DOHH2 (cell line): ENCODE measurements around the gene OXLD1.

ENCODE experiments used
- H3F3A ChIP-seq: fragments of 200-600 bp; sonication (generic), shearing (Covaris generic); 2 replicates; pipeline ENCODE4 v1.6.0; 2016; ENCODE audit warnings: antibody characterized with exemption, mild to moderate bottlenecking; ENCODE audit not compliant: control insufficient read depth, insufficient read depth
- H3K27ac ChIP-seq: fragments of 200-600 bp; sonication (generic); 2 replicates; pipeline ENCODE4 v1.5.1; 2014; ENCODE audit warnings: low read depth, mild to moderate bottlenecking, low read length, moderate library complexity
- H3K27me3 ChIP-seq: fragments of 200-600 bp; sonication (generic); 2 replicates; pipeline ENCODE4 v1.6.1; 2014; ENCODE audit warnings: mild to moderate bottlenecking, low read length, mixed read lengths; ENCODE audit not compliant: control insufficient read depth
- H3K36me3 ChIP-seq: fragments of 200-600 bp; sonication (generic); 2 replicates; pipeline ENCODE4 v1.6.1; 2014; ENCODE audit warnings: mild to moderate bottlenecking, low read length, moderate library complexity, mixed read lengths; ENCODE audit not compliant: control insufficient read depth
- H3K4me1 ChIP-seq: fragments of 200-600 bp; sonication (generic); 2 replicates; pipeline ENCODE4 v1.6.1; 2014; ENCODE audit warnings: mild to moderate bottlenecking, low read length, mixed read lengths; ENCODE audit not compliant: control insufficient read depth
- H3K4me2 ChIP-seq: fragments of 200-600 bp; sonication (generic); 2 replicates; pipeline ENCODE4 v1.6.0; 2014; ENCODE audit warnings: mild to moderate bottlenecking, low read length, moderate library complexity
- H3K4me3 ChIP-seq: fragments of 200-600 bp; sonication (generic); 2 replicates; pipeline ENCODE4 v1.5.1; 2014; ENCODE audit warnings: mild to moderate bottlenecking, low read length, mixed read lengths
- H3K79me2 ChIP-seq: fragments of 200-600 bp; sonication (generic); 2 replicates; pipeline ENCODE4 v1.6.1; 2014; ENCODE audit warnings: mild to moderate bottlenecking, low read length, mixed read lengths; ENCODE audit not compliant: control insufficient read depth
- H3K9me2 ChIP-seq: fragments of 200-600 bp; sonication (generic); replicated peaks from 2 replicates; pipeline ENCODE4 v1.6.1; 2014; ENCODE audit warnings: mild to moderate bottlenecking, low read length, mixed read lengths; ENCODE audit not compliant: control insufficient read depth
- H3K9me3 ChIP-seq: fragments of 200-600 bp; sonication (generic); 2 replicates; pipeline ENCODE4 v1.6.1; 2014; ENCODE audit warnings: antibody characterized with exemption, low read length, mixed read lengths; ENCODE audit not compliant: control insufficient read depth, insufficient read depth
- H4K20me1 ChIP-seq: fragments of 200-600 bp; sonication (generic); 2 replicates; pipeline ENCODE4 v1.6.0; 2014; ENCODE audit warnings: low read depth, mild to moderate bottlenecking, antibody characterized with exemption, low read length, moderate library complexity; ENCODE audit not compliant: control insufficient read depth, insufficient read depth
- CTCF ChIP-seq: fragments of 200-600 bp; sonication (generic); IDR thresholded peaks from one replicate; pipeline ENCODE4 v1.5.1; 2014; ENCODE audit warnings: antibody characterized with exemption, mild to moderate bottlenecking, low read depth, low read length; ENCODE audit not compliant: poor library complexity, severe bottlenecking
- EZH2phosphoT487 ChIP-seq: fragments of 200-600 bp; sonication (generic); IDR thresholded peaks from 2 replicates; pipeline ENCODE4 v1.6.1; 2017; ENCODE audit warnings: borderline replicate concordance, mild to moderate bottlenecking, antibody characterized with exemption, low read length, moderate library complexity, mixed read lengths

OXLD1 gene

GRCh38 chr17:81644976-81645952, 21.1 kb downstream of the OXLD1 start:
- Histone ChIP-seq H3K79me2 (no peaks in the 10 kb centered on the region), H3K27ac (no peak overlapping the region), H3K27me3 (no peaks in the 10 kb centered on the region), H3K4me2 (no peak overlapping the region), H3F3A (no peaks in the 10 kb centered on the region), H3K9me2 (no peaks in the 10 kb centered on the region), H3K4me3 (no peak overlapping the region), H4K20me1 (no peaks in the 10 kb centered on the region), H3K4me1 (no peaks in the 10 kb centered on the region), H3K36me3 (no peaks in the 10 kb centered on the region), H3K9me3 (no peaks in the 10 kb centered on the region)
- TF ChIP-seq EZH2phosphoT487 (no peak), CTCF (no peak)

GRCh38 chr17:81644496-81644895, 21.9 kb downstream of the OXLD1 start:
- Histone ChIP-seq H3K36me3 (no peaks in the 10 kb centered on the region), H3K9me3 (no peaks in the 10 kb centered on the region), H3F3A (no peaks in the 10 kb centered on the region), H3K4me3 (no peak overlapping the region), H3K27ac (no peak overlapping the region), H3K79me2 (no peaks in the 10 kb centered on the region), H3K4me2 (no peak overlapping the region), H3K9me2 (no peaks in the 10 kb centered on the region), H3K4me1 (no peaks in the 10 kb centered on the region), H3K27me3 (no peaks in the 10 kb centered on the region), H4K20me1 (no peaks in the 10 kb centered on the region)
- TF ChIP-seq CTCF (no peak), EZH2phosphoT487 (no peak)

GRCh38 chr17:81641825-81642489, 24.4 kb downstream of the OXLD1 start:
- no peak for TF ChIP-seq CTCF
- no peak for TF ChIP-seq EZH2phosphoT487

More at GRCh38 chr17:81641825-81642489, 24.4 kb downstream of the OXLD1 start:
- Histone ChIP-seq H3K27ac (no peak overlapping the region), H3F3A (no peaks in the 10 kb centered on the region), H3K9me3 (no peaks in the 10 kb centered on the region), H3K4me1 (peaks cover 4% of the 10 kb centered on the region; the same call in 1 of the 2 replicates), H3K79me2 (no peaks in the 10 kb centered on the region), H3K36me3 (no peaks in the 10 kb centered on the region), H3K9me2 (no peaks in the 10 kb centered on the region), H4K20me1 (no peaks in the 10 kb centered on the region), H3K4me3 (no peak overlapping the region), H3K4me2 (no peak overlapping the region), H3K27me3 (no peaks in the 10 kb centered on the region)
